HepG2 (cell line): ENCODE results near the gene SCYL1. TPM values are rescaled to one million over a fixed set of nuclear protein-coding genes. Genes with fewer than 3 reads are reported as not detected.

Experiments used
- ATAD3A ChIP-seq: sonication (generic); formaldehyde crosslinking; IDR thresholded peaks from 2 replicates; pipeline ENCODE4 v1.4.0; 2020; ENCODE audit warnings: missing genetic modification reagents
- CTCF ChIP-seq: sonication (generic); formaldehyde crosslinking; IDR thresholded peaks from 2 replicates; pipeline ENCODE4 v1.5.0; 2020; ENCODE audit warnings: mild to moderate bottlenecking, missing genetic modification reagents, moderate library complexity
- DMTF1 ChIP-seq: sonication (generic); formaldehyde crosslinking; IDR thresholded peaks from 2 replicates; pipeline ENCODE4 v1.4.0; 2020; ENCODE audit warnings: mild to moderate bottlenecking, missing genetic modification reagents
- NR2F6 ChIP-seq, 2 experiments: IDR thresholded peaks; 2 replicates each; pipeline ENCODE4 v1.6.1; 2016; ENCODE audit warnings: antibody characterized with exemption in 1 of 2, mild to moderate bottlenecking in 1 of 2
- POLR2AphosphoS5 ChIP-seq: IDR thresholded peaks from 2 replicates; pipeline ENCODE4 v1.6.1; 2012; ENCODE audit warnings: low read depth, low read length
- POLR2G ChIP-seq: fragments of 200-400 bp; formaldehyde crosslinking; IDR thresholded peaks from 2 replicates; pipeline ENCODE4 v1.6.1; 2018; ENCODE audit warnings: mild to moderate bottlenecking, low read depth, low read length, moderate library complexity
- RERE ChIP-seq: IDR thresholded peaks from 2 replicates; pipeline ENCODE4 v1.6.1; 2016; ENCODE audit warnings: low read depth, missing genetic modification reagents, missing compliant biosample characterization
- ZBTB33 ChIP-seq: sonication (generic); formaldehyde crosslinking; IDR thresholded peaks from 2 replicates; pipeline ENCODE4 v1.4.0; 2020; ENCODE audit warnings: missing genetic modification reagents
- ZBTB4 ChIP-seq: sonication (generic); formaldehyde crosslinking; IDR thresholded peaks from 2 replicates; pipeline ENCODE4 v1.4.0; 2020; ENCODE audit warnings: missing genetic modification reagents, mild to moderate bottlenecking, borderline replicate concordance
- ZNF616 ChIP-seq: sonication (generic); formaldehyde crosslinking; IDR thresholded peaks from 2 replicates; pipeline ENCODE4 v1.5.0; 2020; ENCODE audit warnings: low read depth, mild to moderate bottlenecking, missing genetic modification reagents
- ZSCAN25 ChIP-seq: sonication (generic); formaldehyde crosslinking; IDR thresholded peaks from 2 replicates; pipeline ENCODE4 v1.8.0; 2022; ENCODE audit warnings: mild to moderate bottlenecking, missing genetic modification reagents
- ZSCAN30 ChIP-seq: sonication (generic); formaldehyde crosslinking; IDR thresholded peaks from 2 replicates; pipeline ENCODE4 v1.5.0; 2020; ENCODE audit warnings: mild to moderate bottlenecking, missing genetic modification reagents
- polyA plus RNA-seq, 8 experiments: library from polyadenylated mRNA; depleted of rRNA in 3 of 8; stranded (reverse) in 7 of 8; unstranded in 1 of 8; fragments of >200 nt; fragmentation: Illumina TruSeq in 4 of 8; extraction: Trizol in 4 of 8; gene quantifications; 2 replicates each; pipeline versions ENCODE4 v1.2.1 to v1.2.3, GENCODE V29; 2011 to 2016; ENCODE audit warnings: low read depth in 4 of 8, missing spikeins in 1 of 8, mixed read lengths in 1 of 8; ENCODE audit not compliant: insufficient read depth in 1 of 8
- total RNA-seq, 5 experiments: library from RNA; depleted of rRNA; stranded (reverse); fragments of >200 nt; fragmentation: Illumina TruSeq; extraction: Trizol; gene quantifications; 2 replicates each; pipeline ENCODE4 v1.2.3, GENCODE V29; 2016; ENCODE audit warnings: low read depth in 1 of 5

SCYL1 gene
- total and polyA plus RNA-seq, 2 of the 13 experiments (the other 11 are each of a cell fraction or from before 2014, with no cell fraction given) = 65.9 to 103 TPM

GRCh38 chr11:65540290-65541092 is 15.6 kb downstream of the SCYL1 start (continued):
- TF ChIP-seq CTCF (CRISPR knock-in tag) (peak; percentile 90), DMTF1 (CRISPR knock-in tag) (no peak), NR2F6 (IDR thresholded peaks at IDR 0.05) (no peak), NR2F6 (CRISPR knock-in tag; IDR thresholded peaks at IDR 0.05) (no peak), ZSCAN25 (peak; percentile 69; the same call in 1 of the 2 replicates), ZNF616 (CRISPR knock-in tag) (no peak), ATAD3A (CRISPR knock-in tag) (no peak), ZBTB4 (CRISPR knock-in tag) (peak; percentile 88; the same call in 1 of the 2 replicates), ZBTB33 (CRISPR knock-in tag) (peak; percentile 99), ZSCAN30 (CRISPR knock-in tag) (no peak), RERE (CRISPR knock-in tag) (no peak), POLR2AphosphoS5 (peak; percentile 3; the same call in 1 of the 2 replicates), POLR2G (peak; percentile 27; the same call in 1 of the 2 replicates)
